Breast epithelium (tissue), 4 donors: Measurements from ENCODE around the gene SLC24A2. TPM values are rescaled to one million over a fixed set of nuclear protein-coding genes. Genes with fewer than 3 reads are reported as not detected.

Source experiments
- DNase-seq, 2 donors: peaks; one replicate each; pipeline ENCODE4 v3.0.0-alpha.2; 2019; ENCODE audit warnings: low spot score in 2 of 2
- H3K27ac ChIP-seq, 2 donors: fragments of 200-600 bp; sonication (generic) in 1 of 2; one replicate each; pipeline ENCODE4 v1.5.1; 2016 to 2019; ENCODE audit warnings: mild to moderate bottlenecking in 1 of 2
- H3K27me3 ChIP-seq, 2 donors: fragments of 200-600 bp; sonication (generic) in 1 of 2; one replicate each; pipeline versions ENCODE4 v1.5.1 to v1.6.0; 2017 to 2019; ENCODE audit warnings: control low read depth in 1 of 2, mild to moderate bottlenecking in 1 of 2
- H3K36me3 ChIP-seq: fragments of 200-600 bp; one replicate; pipeline ENCODE4 v1.5.1; 2019
- H3K4me1 ChIP-seq, 2 donors: fragments of 200-600 bp; sonication (generic); one replicate each; pipeline ENCODE4 v1.5.1; 2016 to 2019; ENCODE audit warnings: control low read depth in 1 of 2
- H3K4me3 ChIP-seq, 3 donors: fragments of 200-600 bp; sonication (generic); 1 replicate in 2 of 3; 2 replicates in 1 of 3; pipeline ENCODE4 v1.5.1; 2016 to 2019; ENCODE audit warnings: mild to moderate bottlenecking in 3 of 3, moderate library complexity in 2 of 3
- H3K9me3 ChIP-seq, 2 donors: fragments of 200-600 bp; sonication (generic) in 1 of 2; one replicate each; pipeline ENCODE4 v1.5.1; 2016 to 2019; ENCODE audit warnings: control low read depth in 1 of 2
- POLR2A ChIP-seq: fragments of 450-650 bp; IDR thresholded peaks from one replicate; pipeline ENCODE4 v1.6.1; 2016; ENCODE audit warnings: antibody characterized with exemption, mild to moderate bottlenecking, moderate library complexity
- POLR2AphosphoS5 ChIP-seq, 3 donors: sonication (generic); formaldehyde crosslinking; IDR thresholded peaks; one replicate each; pipeline ENCODE4 v1.6.1; 2017; ENCODE audit warnings: antibody characterized with exemption in 3 of 3
- intact Hi-C: fragments of 100-400 bp; cut with DNase I; formaldehyde crosslinking; loops from one replicate; pipeline ENCODE4 v1.15.1; 2023; ENCODE audit warnings: low total_unique reads
- total RNA-seq, 3 donors: library from RNA; depleted of rRNA; stranded (reverse); fragments of >200 nt; gene quantifications; one replicate each; pipeline ENCODE4 v1.1.0, GENCODE V29; 2016
- TF ChIP-seq, protein P1 (sequence below), 3 donors: fragments of 450-650 bp; IDR thresholded peaks; one replicate each; pipeline ENCODE4 v1.5.1; 2016 to 2017; ENCODE audit warnings: antibody characterized with exemption in 3 of 3, mild to moderate bottlenecking in 3 of 3, moderate library complexity in 3 of 3

SLC24A2 gene
- total RNA-seq, 3 donors from 2014 or later: 0.66 TPM; not detected in 2

DNA sequence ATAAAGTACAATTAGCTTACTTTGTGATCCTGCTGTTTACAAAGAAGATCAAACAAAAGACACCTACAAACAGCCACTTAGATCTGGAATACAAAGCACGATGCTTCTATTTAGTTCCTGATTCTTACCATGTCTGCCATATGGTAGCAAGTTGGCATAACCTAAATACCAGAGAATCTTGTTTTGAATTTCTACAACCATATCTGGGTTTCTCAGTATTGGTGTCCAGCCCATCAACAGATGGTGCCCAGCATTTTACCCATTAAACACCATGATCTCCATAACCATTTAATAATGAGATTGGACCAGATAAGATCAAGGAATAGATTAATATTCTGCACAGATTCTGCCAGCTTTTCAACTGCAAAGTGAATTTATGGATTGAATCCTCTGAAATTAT is 29.8 kb downstream of the SLC24A2 start:
- H3K9me3 ChIP-seq: no peaks in the 10 kb centered on the region
- H3K4me1 ChIP-seq: no peaks in the 10 kb centered on the region
- no peak overlapping the region for H3K4me3 ChIP-seq
- no peaks in the 10 kb centered on the region for H3K27me3 ChIP-seq
- intact Hi-C loops: no loop called here
- no peak for DNase-seq
- H3K36me3 ChIP-seq: no peaks in the 10 kb centered on the region
- TF ChIP-seq POLR2AphosphoS5 (IDR thresholded peaks at IDR 0.05) (no peak), POLR2A (no peak)
- TF ChIP-seq, protein P1, sequence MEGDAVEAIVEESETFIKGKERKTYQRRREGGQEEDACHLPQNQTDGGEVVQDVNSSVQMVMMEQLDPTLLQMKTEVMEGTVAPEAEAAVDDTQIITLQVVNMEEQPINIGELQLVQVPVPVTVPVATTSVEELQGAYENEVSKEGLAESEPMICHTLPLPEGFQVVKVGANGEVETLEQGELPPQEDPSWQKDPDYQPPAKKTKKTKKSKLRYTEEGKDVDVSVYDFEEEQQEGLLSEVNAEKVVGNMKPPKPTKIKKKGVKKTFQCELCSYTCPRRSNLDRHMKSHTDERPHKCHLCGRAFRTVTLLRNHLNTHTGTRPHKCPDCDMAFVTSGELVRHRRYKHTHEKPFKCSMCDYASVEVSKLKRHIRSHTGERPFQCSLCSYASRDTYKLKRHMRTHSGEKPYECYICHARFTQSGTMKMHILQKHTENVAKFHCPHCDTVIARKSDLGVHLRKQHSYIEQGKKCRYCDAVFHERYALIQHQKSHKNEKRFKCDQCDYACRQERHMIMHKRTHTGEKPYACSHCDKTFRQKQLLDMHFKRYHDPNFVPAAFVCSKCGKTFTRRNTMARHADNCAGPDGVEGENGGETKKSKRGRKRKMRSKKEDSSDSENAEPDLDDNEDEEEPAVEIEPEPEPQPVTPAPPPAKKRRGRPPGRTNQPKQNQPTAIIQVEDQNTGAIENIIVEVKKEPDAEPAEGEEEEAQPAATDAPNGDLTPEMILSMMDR (IDR thresholded peaks at IDR 0.05): no peak
- H3K27ac ChIP-seq: no peak overlapping the region

DNA sequence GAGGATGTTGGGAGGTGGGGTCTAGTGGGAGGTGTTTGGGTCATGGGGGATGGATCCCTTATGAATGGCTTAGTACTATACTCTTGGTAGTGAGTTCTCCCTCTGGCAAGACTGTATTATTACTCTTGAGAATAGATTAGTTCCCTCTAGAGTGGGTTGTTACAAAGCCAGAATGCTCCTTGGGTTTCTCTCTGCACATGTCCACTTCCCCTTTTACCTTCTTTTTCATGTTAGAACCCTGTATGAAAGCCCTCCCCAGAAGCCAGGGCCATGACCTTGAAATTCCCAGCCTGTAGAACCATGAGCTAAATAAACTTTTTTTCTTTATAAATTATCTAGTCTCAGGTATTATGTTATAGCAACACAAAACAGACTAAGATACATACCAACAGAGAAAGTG is 31.1 kb downstream of the SLC24A2 start:
- Histone ChIP-seq H3K27ac (no peak overlapping the region), H3K9me3 (no peaks in the 10 kb centered on the region), H3K4me1 (no peaks in the 10 kb centered on the region), H3K27me3 (no peaks in the 10 kb centered on the region), H3K36me3 (no peaks in the 10 kb centered on the region), H3K4me3 (no peak overlapping the region)
- no peak for TF ChIP-seq POLR2A
- TF ChIP-seq POLR2AphosphoS5 (IDR thresholded peaks at IDR 0.05): no peak
- TF ChIP-seq, protein P1 (IDR thresholded peaks at IDR 0.05): no peak
- intact Hi-C loops: no loop called here
- DNase-seq: no peak

DNA sequence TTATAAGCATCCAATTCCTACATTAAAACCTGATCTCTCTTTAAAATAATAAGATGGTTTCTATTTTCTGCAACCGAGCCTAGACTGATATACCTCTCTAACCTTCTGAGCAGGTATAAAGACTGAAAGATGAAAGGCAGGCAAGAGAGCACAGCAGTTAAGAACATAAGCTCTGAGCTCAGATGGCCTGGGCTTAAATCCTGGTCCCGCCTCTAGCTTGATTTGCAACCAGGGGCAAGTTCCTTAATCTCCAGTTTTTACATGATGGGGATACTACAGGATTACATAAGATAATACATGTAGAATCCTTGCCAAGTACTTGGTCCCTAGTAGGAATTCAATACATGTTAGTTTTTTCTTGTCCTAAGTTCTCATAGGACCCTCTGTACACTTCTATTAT is 33.9 kb downstream of the SLC24A2 start:
- H3K4me3 ChIP-seq: no peak overlapping the region
- TF ChIP-seq POLR2AphosphoS5 (IDR thresholded peaks at IDR 0.05) (no peak), POLR2A (no peak)
- TF ChIP-seq, protein P1 (IDR thresholded peaks at IDR 0.05): no peak
- intact Hi-C loops: no loop called here
- no peaks in the 10 kb centered on the region for H3K4me1 ChIP-seq
- no peak for DNase-seq
- no peaks in the 10 kb centered on the region for H3K36me3 ChIP-seq
- H3K9me3 ChIP-seq: no peaks in the 10 kb centered on the region
- no peaks in the 10 kb centered on the region for H3K27me3 ChIP-seq
- no peak overlapping the region for H3K27ac ChIP-seq

DNA sequence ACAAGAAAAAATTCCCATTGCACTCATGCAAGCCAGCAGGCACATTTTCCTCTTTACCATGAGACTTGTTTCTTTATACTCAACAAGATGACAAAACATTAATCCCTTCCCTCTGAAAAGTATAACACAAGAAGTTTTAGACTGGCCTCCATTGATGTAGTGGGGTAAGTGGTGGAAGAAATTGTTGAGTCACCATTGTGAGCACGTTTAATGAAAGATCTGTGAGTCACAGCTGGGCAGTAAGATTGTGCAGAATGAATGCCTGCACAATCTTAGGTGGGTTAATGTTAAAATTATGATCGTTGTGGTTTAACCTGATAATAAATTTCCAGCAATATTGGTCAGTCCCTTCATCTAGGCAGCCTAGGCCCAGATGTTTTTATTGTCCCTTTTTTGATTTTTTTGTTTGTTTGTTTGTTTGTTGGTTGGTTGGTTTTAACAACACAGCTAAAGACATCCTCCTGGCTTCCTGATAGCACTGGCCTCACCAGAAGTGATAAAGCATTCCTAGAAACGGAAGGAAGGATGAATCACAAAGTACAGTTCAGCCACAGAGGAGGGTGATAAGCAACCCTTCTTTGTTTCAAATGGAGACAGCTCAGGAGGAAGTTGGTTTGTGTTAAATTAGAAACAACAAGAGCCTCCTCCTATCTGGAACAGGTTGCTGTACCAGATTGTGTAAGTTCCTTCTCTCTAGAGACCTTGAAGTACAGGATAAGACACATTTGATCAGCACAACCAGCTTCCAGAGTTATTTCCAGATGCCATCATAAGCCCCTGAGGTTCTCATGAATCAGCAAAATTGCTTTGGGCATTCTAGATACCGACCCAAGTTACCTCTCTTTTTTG is 40.3 kb downstream of the SLC24A2 start:
- DNase-seq: no peak
- Histone ChIP-seq H3K4me3 (no peak overlapping the region), H3K4me1 (no peaks in the 10 kb centered on the region), H3K27me3 (no peaks in the 10 kb centered on the region), H3K36me3 (no peaks in the 10 kb centered on the region), H3K9me3 (no peaks in the 10 kb centered on the region), H3K27ac (no peak overlapping the region)
- TF ChIP-seq POLR2A (no peak), POLR2AphosphoS5 (IDR thresholded peaks at IDR 0.05) (no peak)
- TF ChIP-seq, protein P1 (IDR thresholded peaks at IDR 0.05): no peak
- intact Hi-C loops: no loop called here

DNA sequence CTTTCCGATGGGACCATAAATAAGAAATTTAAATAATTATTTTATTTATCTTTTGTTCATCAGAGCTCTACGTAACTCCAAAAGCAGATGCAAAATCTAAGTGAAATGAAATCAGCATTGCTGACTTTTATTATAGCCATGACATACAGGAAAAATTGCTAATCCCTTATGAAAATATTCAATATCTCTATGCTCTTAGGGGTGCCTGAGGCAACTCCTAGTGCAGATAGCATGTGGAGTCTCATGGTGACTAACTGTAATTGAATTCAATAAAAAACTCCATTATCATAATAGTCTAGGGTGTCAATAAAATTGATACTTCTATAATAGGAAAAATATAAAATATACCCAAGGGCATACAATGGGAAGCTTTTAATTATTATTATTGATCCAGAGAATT is 42.6 kb downstream of the SLC24A2 start:
- no peak for TF ChIP-seq POLR2A
- TF ChIP-seq, protein P1 (IDR thresholded peaks at IDR 0.05): no peak
- no peak for TF ChIP-seq POLR2AphosphoS5 (IDR thresholded peaks at IDR 0.05)
- no peak overlapping the region for H3K4me3 ChIP-seq
- no peak overlapping the region for H3K27ac ChIP-seq
- no peaks in the 10 kb centered on the region for H3K9me3 ChIP-seq
- DNase-seq: no peak
- no peaks in the 10 kb centered on the region for H3K36me3 ChIP-seq
- intact Hi-C loops: no loop called here
- no peaks in the 10 kb centered on the region for H3K4me1 ChIP-seq
- no peaks in the 10 kb centered on the region for H3K27me3 ChIP-seq
